Neuronal stem cell (in vitro differentiated cells): ENCODE results near the gene EYS.

Experiments
- DNase-seq: peaks from one replicate; pipeline ENCODE4 v3.0.0-alpha.2; 2013; ENCODE audit warnings: low spot score
- H2AFZ ChIP-seq: one replicate; pipeline ENCODE4 v1.6.1; 2013; ENCODE audit warnings: mild to moderate bottlenecking, low read length, inconsistent platforms
- H2AK5ac ChIP-seq: 2 replicates; pipeline ENCODE4 v1.6.1; 2013; ENCODE audit warnings: low read depth, mild to moderate bottlenecking, inconsistent platforms, low read length, moderate library complexity, mixed read lengths
- H2BK120ac ChIP-seq: 2 replicates; pipeline ENCODE4 v1.6.1; 2013; ENCODE audit warnings: low read depth, mild to moderate bottlenecking, inconsistent platforms, low read length, moderate library complexity, mixed read lengths
- H2BK12ac ChIP-seq: one replicate; pipeline ENCODE4 v1.6.1; 2013; ENCODE audit warnings: low read length, inconsistent platforms
- H2BK15ac ChIP-seq: 2 replicates; pipeline ENCODE4 v1.6.1; 2013; ENCODE audit warnings: mild to moderate bottlenecking, low read length, inconsistent platforms, mixed read lengths
- H2BK5ac ChIP-seq: one replicate; pipeline ENCODE4 v1.6.1; 2013; ENCODE audit warnings: inconsistent platforms, mild to moderate bottlenecking, low read length, moderate library complexity
- H3K14ac ChIP-seq: one replicate; pipeline ENCODE4 v1.6.1; 2013; ENCODE audit warnings: low read length, inconsistent platforms
- H3K18ac ChIP-seq: 2 replicates; pipeline ENCODE4 v1.6.1; 2013; ENCODE audit warnings: low read length, inconsistent platforms
- H3K23ac ChIP-seq: 2 replicates; pipeline ENCODE4 v1.6.1; 2013; ENCODE audit warnings: low read depth, mild to moderate bottlenecking, mixed read lengths, low read length, inconsistent platforms; ENCODE audit not compliant: poor library complexity
- H3K27ac ChIP-seq: replicated peaks from 3 replicates; pipeline ENCODE4 v1.5.1; 2013; ENCODE audit warnings: low read length, inconsistent platforms
- H3K27me3 ChIP-seq, 3 experiments: 2 replicates each; pipeline ENCODE4 v1.6.1; 2013; ENCODE audit warnings: low read length in 3 of 3, mild to moderate bottlenecking in 2 of 3, inconsistent platforms in 1 of 3, low read depth in 1 of 3, mixed read lengths in 1 of 3, moderate library complexity in 1 of 3; ENCODE audit not compliant: control insufficient read depth in 3 of 3, insufficient read depth in 3 of 3
- H3K36me3 ChIP-seq, 2 donors: replicated peaks in 1 of 2; 2 replicates each; pipeline ENCODE4 v1.6.1; 2013; ENCODE audit warnings: low read length in 2 of 2; ENCODE audit not compliant: control insufficient read depth in 2 of 2, insufficient read depth in 2 of 2
- H3K4ac ChIP-seq: 2 replicates; pipeline ENCODE4 v1.6.1; 2013; ENCODE audit warnings: inconsistent platforms, mild to moderate bottlenecking, low read length, moderate library complexity
- H3K4me1 ChIP-seq, 2 donors: 1 replicate in 1 of 2; 2 replicates in 1 of 2; pipeline ENCODE4 v1.6.1; 2013; ENCODE audit warnings: low read length in 2 of 2, low read depth in 1 of 2; ENCODE audit not compliant: control insufficient read depth in 2 of 2, insufficient read depth in 1 of 2
- H3K4me2 ChIP-seq: one replicate; pipeline ENCODE4 v1.6.1; 2013; ENCODE audit warnings: mild to moderate bottlenecking, low read length, inconsistent platforms; ENCODE audit not compliant: insufficient read depth, poor library complexity, severe bottlenecking
- H3K4me3 ChIP-seq, 2 donors: 2 replicates each; pipeline ENCODE4 v1.5.1; 2013; ENCODE audit warnings: low read length in 2 of 2, mild to moderate bottlenecking in 2 of 2, inconsistent platforms in 1 of 2, moderate library complexity in 1 of 2
- H3K79me1 ChIP-seq: one replicate; pipeline ENCODE4 v1.6.1; 2013; ENCODE audit warnings: low read depth, mild to moderate bottlenecking, inconsistent platforms, low read length, moderate library complexity
- H3K9ac ChIP-seq: one replicate; pipeline ENCODE4 v1.6.1; 2013; ENCODE audit warnings: mild to moderate bottlenecking, low read depth, low read length, inconsistent platforms; ENCODE audit not compliant: poor library complexity
- H3K9me3 ChIP-seq, 2 donors: replicated peaks in 1 of 2; 2 replicates each; pipeline versions ENCODE3 to v1.6.1; 2013; ENCODE audit warnings: low read length in 2 of 2, mild to moderate bottlenecking in 2 of 2, inconsistent platforms in 1 of 2, low read depth in 1 of 2, mixed read lengths in 1 of 2, moderate library complexity in 1 of 2; ENCODE audit not compliant: control insufficient read depth in 2 of 2, insufficient read depth in 1 of 2
- H4K8ac ChIP-seq: one replicate; pipeline ENCODE4 v1.6.1; 2013; ENCODE audit warnings: low read depth, mild to moderate bottlenecking, inconsistent platforms, low read length, moderate library complexity
- H4K91ac ChIP-seq: one replicate; pipeline ENCODE4 v1.6.1; 2013; ENCODE audit warnings: low read length, low read depth, mild to moderate bottlenecking, inconsistent platforms; ENCODE audit not compliant: poor library complexity
- WGBS, 2 donors: extraction: QIAGEN DNeasy Blood & Tissue Kit; methylation state at CpG; one replicate each; pipeline ENCODE4 v1.1.7; 2013; ENCODE audit warnings: missing lambda C conversion rate in 2 of 2, mixed read lengths in 1 of 2; ENCODE audit not compliant: insufficient read length in 2 of 2, insufficient replicate concordance in 1 of 2; ENCODE audit errors: extremely low coverage in 2 of 2; 5-methylcytosine and 5-hydroxymethylcytosine counted together

Gene EYS

GRCh38 chr6:63683071-63683603 lies 2023.9 kb downstream of the EYS start:
- Histone ChIP-seq H4K91ac (no peak overlapping the region), H3K23ac (no peak overlapping the region), H3K27ac (no peak overlapping the region), H3K4me2 (no peak overlapping the region), H3K9ac (no peak overlapping the region), H4K8ac (no peak overlapping the region), H2BK12ac (no peak overlapping the region), H3K4me3 (no peak overlapping the region), H2BK15ac (no peak overlapping the region), H2AFZ (no peak overlapping the region), H2AK5ac (no peak overlapping the region), H2BK5ac (no peak overlapping the region), H3K14ac (no peak overlapping the region), H3K4ac (no peak overlapping the region), H2BK120ac (no peak overlapping the region), H3K79me1 (no peaks in the 10 kb centered on the region), H3K27me3 (no peaks in the 10 kb centered on the region), H3K9me3 (peaks cover 0 to 5% of the 10 kb centered on the region in 2 donors), H3K4me1 (no peaks in the 10 kb centered on the region), H3K36me3 (peaks cover 9 to 93% of the 10 kb centered on the region in 2 donors), H3K18ac (no peak overlapping the region)
- no peak for DNase-seq
- WGBS, 2 donors, result no CpG with 5 or more reads among the region's 1 CpG

- Histone ChIP-seq H3K4me1 (peaks cover 0 to 3% of the 10 kb centered on the region in 2 donors), H4K8ac (no peak overlapping the region), H2BK15ac (no peak overlapping the region), H3K36me3 (peaks cover 0 to 60% of the 10 kb centered on the region in 2 donors), H3K18ac (no peak overlapping the region), H3K4me3 (no peak overlapping the region), H3K9me3 (peaks cover 0 to 9% of the 10 kb centered on the region in 2 donors), H2BK5ac (no peak overlapping the region), H4K91ac (no peak overlapping the region), H3K14ac (no peak overlapping the region), H2BK12ac (no peak overlapping the region), H3K27ac (no peak overlapping the region), H3K79me1 (peaks cover 3% of the 10 kb centered on the region), H3K4me2 (no peak overlapping the region), H2AFZ (no peak overlapping the region), H3K9ac (no peak overlapping the region), H2AK5ac (no peak overlapping the region), H3K23ac (no peak overlapping the region), H3K4ac (no peak overlapping the region), H3K27me3 (no peaks in the 10 kb centered on the region), H2BK120ac (no peak overlapping the region)
- DNase-seq, result no peak
- no CpG with 5 or more reads among the region's 1 CpG for WGBS, 2 donors
Measured at GRCh38 chr6:63677282-63677681, 2029.7 kb downstream of the EYS start.

DNA sequence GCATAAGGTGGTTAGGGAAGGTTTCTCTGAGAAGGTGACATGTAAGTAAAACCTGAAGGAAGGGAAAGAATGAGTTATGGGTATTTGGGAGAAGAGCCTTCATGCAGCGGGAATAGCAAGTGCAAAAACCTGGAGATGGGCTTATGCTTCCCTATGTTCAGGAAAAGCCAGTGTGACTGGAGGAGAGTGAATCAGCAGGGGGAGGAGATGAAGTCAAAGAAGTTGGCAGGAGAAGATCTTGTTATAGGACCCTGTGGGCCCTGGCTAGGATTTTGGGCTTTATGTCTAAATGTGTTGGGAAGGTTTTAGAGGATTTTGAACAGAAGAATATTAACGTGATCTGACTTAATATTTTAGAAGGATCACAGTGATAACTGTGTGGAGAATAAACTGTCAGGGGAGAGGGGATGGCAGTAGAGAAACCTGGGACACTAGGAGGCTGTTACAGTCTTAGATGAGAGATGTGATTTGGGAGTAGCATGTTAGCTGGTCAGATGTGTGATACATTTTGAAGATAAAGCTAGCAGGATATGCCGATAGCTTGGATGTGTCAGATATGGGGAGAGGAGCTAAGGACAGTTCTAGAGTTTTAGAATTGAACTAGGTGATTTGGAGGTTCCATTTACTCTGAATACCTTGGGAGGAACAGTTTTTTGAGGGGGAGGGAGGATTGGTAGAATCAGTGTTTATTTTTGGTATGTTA lies 2030.5 kb downstream of the EYS start:
- Histone ChIP-seq H3K79me1 (peaks cover 3% of the 10 kb centered on the region), H3K27me3 (no peaks in the 10 kb centered on the region), H2BK12ac (no peak overlapping the region), H2BK120ac (no peak overlapping the region), H3K9me3 (peaks cover 0 to 9% of the 10 kb centered on the region in 2 donors), H3K27ac (no peak overlapping the region), H3K36me3 (peaks cover 0 to 59% of the 10 kb centered on the region in 2 donors), H4K91ac (no peak overlapping the region), H3K9ac (no peak overlapping the region), H3K23ac (no peak overlapping the region), H2BK5ac (no peak overlapping the region), H3K4me2 (no peak overlapping the region), H3K18ac (no peak overlapping the region), H3K4me3 (no peak overlapping the region), H2AK5ac (no peak overlapping the region), H3K14ac (no peak overlapping the region), H4K8ac (no peak overlapping the region), H2BK15ac (no peak overlapping the region), H3K4ac (no peak overlapping the region), H3K4me1 (peaks cover 0 to 3% of the 10 kb centered on the region in 2 donors), H2AFZ (no peak overlapping the region)
- DNase-seq, result no peak
- WGBS, 2 donors, result no CpG with 5 or more reads among the region's 3 CpGs

GRCh38 chr6:63675138-63675537 lies 2031.9 kb downstream of the EYS start:
- no peak overlapping the region for H3K18ac ChIP-seq
- H2BK15ac ChIP-seq, result no peak overlapping the region
- H3K9ac ChIP-seq, result no peak overlapping the region
- no peak for DNase-seq
- no CpG with 5 or more reads among the region's 1 CpG for WGBS, 2 donors
- H3K4me1 ChIP-seq, result peaks cover 0 to 3% of the 10 kb centered on the region in 2 donors
- no peak overlapping the region for H2BK12ac ChIP-seq
- H4K8ac ChIP-seq, result no peak overlapping the region
- H3K4me2 ChIP-seq, result no peak overlapping the region
- H3K9me3 ChIP-seq, result peaks cover 0 to 10% of the 10 kb centered on the region in 2 donors
- no peak overlapping the region for H3K27ac ChIP-seq
- H2BK120ac ChIP-seq, result no peak overlapping the region
- no peak overlapping the region for H3K4ac ChIP-seq
- no peak overlapping the region for H3K14ac ChIP-seq
- H2AK5ac ChIP-seq, result no peak overlapping the region
- H3K27me3 ChIP-seq, result no peaks in the 10 kb centered on the region
- H3K79me1 ChIP-seq, result peaks cover 3% of the 10 kb centered on the region
- H2BK5ac ChIP-seq, result no peak overlapping the region
- H3K23ac ChIP-seq, result no peak overlapping the region
- no peak overlapping the region for H3K4me3 ChIP-seq
- no peak overlapping the region for H4K91ac ChIP-seq
- no peak overlapping the region for H2AFZ ChIP-seq
- peaks cover 0 to 49% of the 10 kb centered on the region in 2 donors for H3K36me3 ChIP-seq
